ENCODE results near the gene CLEC19A.

The CLEC19A gene

DNA sequence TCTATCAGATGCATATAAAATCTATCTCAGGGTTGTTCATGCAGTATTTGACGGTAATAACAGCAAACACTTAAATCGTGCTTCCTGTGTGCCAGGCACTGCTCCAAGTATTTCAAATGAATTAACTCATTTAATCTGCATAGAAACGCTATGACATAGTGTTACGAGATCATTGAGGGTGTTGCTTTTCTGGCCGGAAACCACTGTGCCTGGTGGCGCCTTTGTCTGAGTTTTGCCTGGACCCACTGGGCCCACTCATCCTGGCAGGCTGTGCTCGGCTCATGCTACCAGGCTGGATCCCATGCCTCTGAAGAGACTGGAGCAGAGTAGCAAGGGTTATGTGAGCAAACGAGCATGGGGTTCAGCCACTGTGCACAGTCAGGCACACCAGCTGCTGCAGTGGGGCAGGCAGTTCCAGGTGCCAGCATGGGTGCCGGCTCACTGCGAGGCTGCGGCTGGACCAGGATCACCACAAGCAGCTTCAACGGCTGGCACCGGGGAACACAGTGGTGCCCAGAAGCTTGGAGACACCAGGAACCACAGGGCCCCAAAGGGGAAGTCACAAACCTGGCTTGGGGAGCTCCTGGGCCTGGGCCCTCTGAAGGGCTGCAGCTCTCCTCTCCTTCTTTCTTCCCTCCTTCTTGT, 45.9 kb upstream of the CLEC19A start:
- no peak for TF ChIP-seq SIN3A (IDR thresholded peaks at IDR 0.05; ENCODE audit: borderline replicate concordance, insufficient read depth, low read length)
- TF ChIP-seq, protein P1, sequence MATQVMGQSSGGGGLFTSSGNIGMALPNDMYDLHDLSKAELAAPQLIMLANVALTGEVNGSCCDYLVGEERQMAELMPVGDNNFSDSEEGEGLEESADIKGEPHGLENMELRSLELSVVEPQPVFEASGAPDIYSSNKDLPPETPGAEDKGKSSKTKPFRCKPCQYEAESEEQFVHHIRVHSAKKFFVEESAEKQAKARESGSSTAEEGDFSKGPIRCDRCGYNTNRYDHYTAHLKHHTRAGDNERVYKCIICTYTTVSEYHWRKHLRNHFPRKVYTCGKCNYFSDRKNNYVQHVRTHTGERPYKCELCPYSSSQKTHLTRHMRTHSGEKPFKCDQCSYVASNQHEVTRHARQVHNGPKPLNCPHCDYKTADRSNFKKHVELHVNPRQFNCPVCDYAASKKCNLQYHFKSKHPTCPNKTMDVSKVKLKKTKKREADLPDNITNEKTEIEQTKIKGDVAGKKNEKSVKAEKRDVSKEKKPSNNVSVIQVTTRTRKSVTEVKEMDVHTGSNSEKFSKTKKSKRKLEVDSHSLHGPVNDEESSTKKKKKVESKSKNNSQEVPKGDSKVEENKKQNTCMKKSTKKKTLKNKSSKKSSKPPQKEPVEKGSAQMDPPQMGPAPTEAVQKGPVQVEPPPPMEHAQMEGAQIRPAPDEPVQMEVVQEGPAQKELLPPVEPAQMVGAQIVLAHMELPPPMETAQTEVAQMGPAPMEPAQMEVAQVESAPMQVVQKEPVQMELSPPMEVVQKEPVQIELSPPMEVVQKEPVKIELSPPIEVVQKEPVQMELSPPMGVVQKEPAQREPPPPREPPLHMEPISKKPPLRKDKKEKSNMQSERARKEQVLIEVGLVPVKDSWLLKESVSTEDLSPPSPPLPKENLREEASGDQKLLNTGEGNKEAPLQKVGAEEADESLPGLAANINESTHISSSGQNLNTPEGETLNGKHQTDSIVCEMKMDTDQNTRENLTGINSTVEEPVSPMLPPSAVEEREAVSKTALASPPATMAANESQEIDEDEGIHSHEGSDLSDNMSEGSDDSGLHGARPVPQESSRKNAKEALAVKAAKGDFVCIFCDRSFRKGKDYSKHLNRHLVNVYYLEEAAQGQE (IDR thresholded peaks at IDR 0.05; ENCODE audit: insufficient read depth in 1 of 2, low read depth in 2 of 2, low read length in 2 of 2), result no peak
- TF ChIP-seq TAF1 (IDR thresholded peaks at IDR 0.05; ENCODE audit: borderline replicate concordance, insufficient read depth, low read length), result no peak
- TF ChIP-seq FOXP2 (optimal IDR thresholded peaks at IDR 0.05; ENCODE audit: borderline replicate concordance, extremely low read depth, extremely low read length, insufficient read depth), result no peak
- TF ChIP-seq POLR2AphosphoS5 (IDR thresholded peaks at IDR 0.05; ENCODE audit: low read depth, low read length), result no peak

DNA sequence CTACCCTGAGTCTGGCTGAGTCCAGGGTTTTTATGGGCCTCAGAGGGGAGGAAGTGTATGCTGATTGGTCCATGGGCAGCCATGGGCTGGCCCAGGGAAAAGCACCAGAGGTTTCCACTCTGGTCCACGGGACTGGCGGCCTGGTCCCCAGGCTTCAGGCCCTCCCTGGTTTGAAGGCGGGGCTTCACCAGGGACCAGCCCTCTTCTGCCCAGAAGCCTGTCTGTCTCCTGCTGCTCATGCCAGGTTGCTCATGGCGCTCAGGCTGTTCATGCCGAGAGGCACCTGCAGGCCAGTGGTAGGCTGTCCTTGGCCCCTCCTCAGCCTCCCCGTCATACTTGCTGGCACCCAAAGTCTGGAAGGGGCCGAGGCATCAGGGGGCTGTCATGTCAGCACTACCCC, 45.0 kb upstream of the CLEC19A start:
- TF ChIP-seq TAF1 (IDR thresholded peaks at IDR 0.05; ENCODE audit: borderline replicate concordance, insufficient read depth, low read length) (no peak), POLR2AphosphoS5 (IDR thresholded peaks at IDR 0.05; ENCODE audit: low read depth, low read length) (no peak), SIN3A (IDR thresholded peaks at IDR 0.05; ENCODE audit: borderline replicate concordance, insufficient read depth, low read length) (no peak), FOXP2 (optimal IDR thresholded peaks at IDR 0.05; ENCODE audit: borderline replicate concordance, extremely low read depth, extremely low read length, insufficient read depth) (no peak)
- TF ChIP-seq, protein P1 (IDR thresholded peaks at IDR 0.05; ENCODE audit: insufficient read depth in 1 of 2, low read depth in 2 of 2, low read length in 2 of 2), result no peak

DNA sequence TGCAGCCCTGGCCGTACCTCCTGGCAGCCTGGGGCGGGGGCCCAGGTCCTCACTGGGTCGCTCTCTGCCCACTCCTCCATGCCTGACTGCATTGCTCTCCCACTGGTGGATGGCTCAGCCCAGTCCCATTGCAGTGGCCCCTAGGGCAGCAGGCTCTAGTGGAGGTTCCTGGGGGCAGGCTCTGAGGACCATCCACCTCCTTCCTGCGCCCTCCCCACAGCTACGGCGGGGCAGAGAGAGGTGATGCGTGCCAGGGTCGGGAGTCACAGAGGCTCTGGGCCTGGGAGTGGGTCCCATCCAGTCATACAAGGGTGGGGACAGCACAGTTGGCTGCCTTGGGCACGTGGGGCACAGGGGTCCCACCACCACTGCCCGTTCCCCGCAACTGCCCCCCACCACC, 44.0 kb upstream of the CLEC19A start:
- TF ChIP-seq FOXP2 (optimal IDR thresholded peaks at IDR 0.05; ENCODE audit: borderline replicate concordance, extremely low read depth, extremely low read length, insufficient read depth), result no peak
- no peak for TF ChIP-seq SIN3A (IDR thresholded peaks at IDR 0.05; ENCODE audit: borderline replicate concordance, insufficient read depth, low read length)
- no peak for TF ChIP-seq POLR2AphosphoS5 (IDR thresholded peaks at IDR 0.05; ENCODE audit: low read depth, low read length)
- TF ChIP-seq, protein P1 (IDR thresholded peaks at IDR 0.05; ENCODE audit: insufficient read depth in 1 of 2, low read depth in 2 of 2, low read length in 2 of 2), result no peak
- no peak for TF ChIP-seq TAF1 (IDR thresholded peaks at IDR 0.05; ENCODE audit: borderline replicate concordance, insufficient read depth, low read length)

DNA sequence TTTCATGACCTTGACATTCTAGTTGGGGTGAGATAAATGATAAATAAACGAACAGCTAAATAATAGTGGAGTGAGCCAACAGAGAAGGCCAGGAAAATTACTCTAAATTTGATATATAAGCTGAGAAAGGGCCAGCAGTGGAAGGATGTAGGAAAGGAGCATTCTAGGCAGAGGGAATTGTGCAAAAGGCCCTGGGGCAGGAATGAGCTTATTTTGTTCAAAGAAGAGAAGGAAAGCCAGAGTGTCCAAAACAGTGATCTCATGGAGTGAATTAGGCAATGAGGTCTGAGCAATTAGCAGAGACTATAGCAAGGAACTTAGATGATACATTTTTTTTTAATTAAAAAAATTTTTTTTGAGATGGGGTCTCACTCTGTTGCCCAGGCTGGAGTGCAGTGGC, 43.3 kb upstream of the CLEC19A start:
- no peak for TF ChIP-seq POLR2AphosphoS5 (IDR thresholded peaks at IDR 0.05; ENCODE audit: low read depth, low read length)
- TF ChIP-seq FOXP2 (optimal IDR thresholded peaks at IDR 0.05; ENCODE audit: borderline replicate concordance, extremely low read depth, extremely low read length, insufficient read depth), result no peak
- no peak for TF ChIP-seq TAF1 (IDR thresholded peaks at IDR 0.05; ENCODE audit: borderline replicate concordance, insufficient read depth, low read length)
- TF ChIP-seq, protein P1 (IDR thresholded peaks at IDR 0.05; ENCODE audit: insufficient read depth in 1 of 2, low read depth in 2 of 2, low read length in 2 of 2), result no peak
- no peak for TF ChIP-seq SIN3A (IDR thresholded peaks at IDR 0.05; ENCODE audit: borderline replicate concordance, insufficient read depth, low read length)
